Neural crest cell (in vitro differentiated cells): ENCODE data around the gene DMAC2L. TPM values are rescaled to one million over a fixed set of nuclear protein-coding genes. Genes with fewer than 3 reads are reported as not detected.

Experiments
- DNase-seq: peaks from one replicate; pipeline ENCODE4 v3.0.0; 2021; ENCODE audit warnings: low read depth, mixed read lengths, low spot score
- H3K27ac Mint-ChIP-seq: one replicate; pipeline ENCODE4 v1.8.0; 2021; ENCODE audit warnings: mild to moderate bottlenecking, mixed read lengths; ENCODE audit not compliant: unreplicated experiment
- H3K27me3 Mint-ChIP-seq: 2 replicates; pipeline ENCODE4 v1.8.0; 2021; ENCODE audit warnings: low read depth, mild to moderate bottlenecking, mixed read lengths
- H3K36me3 Mint-ChIP-seq: 2 replicates; pipeline ENCODE4 v1.8.0; 2021; ENCODE audit warnings: low read depth, mild to moderate bottlenecking, mixed read lengths
- H3K4me1 Mint-ChIP-seq: 2 replicates; pipeline ENCODE4 v1.8.0; 2021; ENCODE audit warnings: mixed read lengths
- H3K4me3 Mint-ChIP-seq: one replicate; pipeline ENCODE4 v1.8.0; 2021; ENCODE audit warnings: mild to moderate bottlenecking, mixed read lengths
- H3K9me3 Mint-ChIP-seq: 2 replicates; pipeline ENCODE4 v1.8.0; 2021; ENCODE audit warnings: mixed read lengths
- CTCF ChIP-seq: fragments of 200-600 bp; sonication (generic); conservative IDR thresholded peaks from 2 replicates; pipeline ENCODE4 v1.5.0; 2021; ENCODE audit warnings: antibody characterized with exemption, mild to moderate bottlenecking
- total RNA-seq: library from RNA; stranded (reverse); gene quantifications from 2 replicates; pipeline ENCODE4 v1.2.1, GENCODE V29; 2021

DMAC2L gene
- total RNA-seq, 1 donor from 2014 or later: 19.1 TPM

- DNase-seq: no peak
- Mint-ChIP-seq H3K4me1 (peaks cover 36% of the 10 kb centered on the region), H3K36me3 (no peaks in the 10 kb centered on the region), H3K4me3 (no peak overlapping the region), H3K27ac (no peak overlapping the region), H3K9me3 (no peaks in the 10 kb centered on the region), H3K27me3 (no peaks in the 10 kb centered on the region)
- TF ChIP-seq CTCF: no peak
Measured at GRCh38 chr14:50338587-50338986, 26.5 kb downstream of the DMAC2L start.

- Mint-ChIP-seq H3K27ac (no peak overlapping the region), H3K36me3 (no peaks in the 10 kb centered on the region), H3K27me3 (no peaks in the 10 kb centered on the region), H3K4me1 (peaks cover 39% of the 10 kb centered on the region), H3K4me3 (no peak overlapping the region), H3K9me3 (no peaks in the 10 kb centered on the region)
- TF ChIP-seq CTCF: no peak
- DNase-seq: no peak
Measured at GRCh38 chr14:50339178-50339804, 27.2 kb downstream of the DMAC2L start.

GRCh38 chr14:50340045-50340444, 27.9 kb downstream of the DMAC2L start:
- Mint-ChIP-seq H3K9me3 (no peaks in the 10 kb centered on the region), H3K4me3 (no peak overlapping the region), H3K4me1 (peaks cover 34% of the 10 kb centered on the region), H3K36me3 (no peaks in the 10 kb centered on the region), H3K27me3 (no peaks in the 10 kb centered on the region), H3K27ac (no peak overlapping the region)
- no peak for DNase-seq
- no peak for TF ChIP-seq CTCF

- Mint-ChIP-seq H3K27ac (no peak overlapping the region), H3K4me3 (no peak overlapping the region), H3K36me3 (no peaks in the 10 kb centered on the region), H3K27me3 (no peaks in the 10 kb centered on the region), H3K9me3 (no peaks in the 10 kb centered on the region), H3K4me1 (peaks cover 33% of the 10 kb centered on the region)
- DNase-seq: no peak
- TF ChIP-seq CTCF: no peak
Measured at GRCh38 chr14:50340963-50341362, 28.8 kb downstream of the DMAC2L start.

GRCh38 chr14:50342221-50343078, 30.3 kb downstream of the DMAC2L start:
- H3K36me3 Mint-ChIP-seq: no peaks in the 10 kb centered on the region
- no peaks in the 10 kb centered on the region for H3K9me3 Mint-ChIP-seq
- TF ChIP-seq CTCF: no peak
- no peak for DNase-seq
- H3K27ac Mint-ChIP-seq: no peak overlapping the region
- no peaks in the 10 kb centered on the region for H3K27me3 Mint-ChIP-seq
- H3K4me1 Mint-ChIP-seq: peaks cover 35% of the 10 kb centered on the region
- H3K4me3 Mint-ChIP-seq: no peak overlapping the region
